Neural crest cell (in vitro differentiated cells): ENCODE measurements around the gene RBMS3. TPM values are rescaled to one million over a fixed set of nuclear protein-coding genes. Genes with fewer than 3 reads are reported as not detected.
A peak's percentile ranks its signal among the peaks of the same experiment; 100 is the strongest.
"Not testable (repeated sequence)": the region's sequence is repeated elsewhere in the genome, so short reads cannot be mapped to it uniquely, and the experiment has no call there.

ENCODE experiments used
- DNase-seq: peaks from one replicate; pipeline ENCODE4 v3.0.0; 2021; ENCODE audit warnings: low read depth, mixed read lengths, low spot score
- H3K27ac Mint-ChIP-seq: one replicate; pipeline ENCODE4 v1.8.0; 2021; ENCODE audit warnings: mild to moderate bottlenecking, mixed read lengths; ENCODE audit not compliant: unreplicated experiment
- H3K27me3 Mint-ChIP-seq: 2 replicates; pipeline ENCODE4 v1.8.0; 2021; ENCODE audit warnings: low read depth, mild to moderate bottlenecking, mixed read lengths
- H3K36me3 Mint-ChIP-seq: 2 replicates; pipeline ENCODE4 v1.8.0; 2021; ENCODE audit warnings: low read depth, mild to moderate bottlenecking, mixed read lengths
- H3K4me1 Mint-ChIP-seq: 2 replicates; pipeline ENCODE4 v1.8.0; 2021; ENCODE audit warnings: mixed read lengths
- H3K4me3 Mint-ChIP-seq: one replicate; pipeline ENCODE4 v1.8.0; 2021; ENCODE audit warnings: mild to moderate bottlenecking, mixed read lengths
- H3K9me3 Mint-ChIP-seq: 2 replicates; pipeline ENCODE4 v1.8.0; 2021; ENCODE audit warnings: mixed read lengths
- CTCF ChIP-seq: fragments of 200-600 bp; sonication (generic); conservative IDR thresholded peaks from 2 replicates; pipeline ENCODE4 v1.5.0; 2021; ENCODE audit warnings: antibody characterized with exemption, mild to moderate bottlenecking
- total RNA-seq: library from RNA; stranded (reverse); gene quantifications from 2 replicates; pipeline ENCODE4 v1.2.1, GENCODE V29; 2021

The RBMS3 gene
- total RNA-seq, 1 donor from 2014 or later: 35.4 TPM

- Mint-ChIP-seq H3K9me3 (peaks cover 3% of the 10 kb centered on the region), H3K4me3 (no peak overlapping the region), H3K27me3 (no peaks in the 10 kb centered on the region), H3K4me1 (peaks cover 6% of the 10 kb centered on the region), H3K36me3 (no peaks in the 10 kb centered on the region), H3K27ac (no peak overlapping the region)
- DNase-seq: no peak
- no peak for TF ChIP-seq CTCF
Observed at GRCh38 chr3:29318251-29318650, 37.4 kb downstream of the RBMS3 start.

- no peak for TF ChIP-seq CTCF
- H3K4me1 Mint-ChIP-seq: peaks cover 7% of the 10 kb centered on the region
Observed at GRCh38 chr3:29319262-29319661, 38.4 kb downstream of the RBMS3 start.

GRCh38 chr3:29319798-29320197 lies 38.9 kb downstream of the RBMS3 start:
- H3K9me3 Mint-ChIP-seq: peaks cover 3% of the 10 kb centered on the region
- H3K4me1 Mint-ChIP-seq: peaks cover 12% of the 10 kb centered on the region
- no peak for DNase-seq
- H3K27me3 Mint-ChIP-seq: no peaks in the 10 kb centered on the region
- TF ChIP-seq CTCF: no peak
- no peaks in the 10 kb centered on the region for H3K36me3 Mint-ChIP-seq
- no peak overlapping the region for H3K4me3 Mint-ChIP-seq
- H3K27ac Mint-ChIP-seq: no peak overlapping the region

More at GRCh38 chr3:29319262-29319661, 38.4 kb downstream of the RBMS3 start:
- H3K27ac Mint-ChIP-seq: no peak overlapping the region
- no peak for DNase-seq
- no peaks in the 10 kb centered on the region for H3K36me3 Mint-ChIP-seq
- peaks cover 3% of the 10 kb centered on the region for H3K9me3 Mint-ChIP-seq
- H3K27me3 Mint-ChIP-seq: no peaks in the 10 kb centered on the region
- H3K4me3 Mint-ChIP-seq: no peak overlapping the region

DNA sequence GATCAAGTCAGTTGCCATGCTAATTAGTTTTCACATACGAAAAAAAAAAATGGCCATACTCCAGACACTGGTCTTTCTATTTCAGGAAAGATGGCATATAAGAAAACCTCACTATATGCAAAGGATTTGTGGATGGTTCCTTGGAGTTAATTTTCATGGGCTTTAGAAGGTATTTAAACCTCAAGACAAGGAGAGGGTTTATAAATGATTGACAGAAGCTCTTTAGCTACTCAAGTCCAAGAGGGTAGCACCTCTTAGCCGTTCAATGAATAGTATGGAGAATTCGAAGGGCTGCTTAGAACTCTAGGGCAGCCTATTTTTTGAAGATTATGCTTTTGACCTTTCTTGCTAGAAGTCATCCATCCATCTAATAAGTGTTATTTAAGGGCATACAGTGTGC lies 41.7 kb downstream of the RBMS3 start:
- Mint-ChIP-seq H3K27ac (no peak overlapping the region), H3K4me1 (peaks cover 13% of the 10 kb centered on the region), H3K36me3 (no peaks in the 10 kb centered on the region), H3K4me3 (no peak overlapping the region), H3K27me3 (no peaks in the 10 kb centered on the region), H3K9me3 (peaks cover 3% of the 10 kb centered on the region)
- TF ChIP-seq CTCF: no peak
- no peak for DNase-seq

DNA sequence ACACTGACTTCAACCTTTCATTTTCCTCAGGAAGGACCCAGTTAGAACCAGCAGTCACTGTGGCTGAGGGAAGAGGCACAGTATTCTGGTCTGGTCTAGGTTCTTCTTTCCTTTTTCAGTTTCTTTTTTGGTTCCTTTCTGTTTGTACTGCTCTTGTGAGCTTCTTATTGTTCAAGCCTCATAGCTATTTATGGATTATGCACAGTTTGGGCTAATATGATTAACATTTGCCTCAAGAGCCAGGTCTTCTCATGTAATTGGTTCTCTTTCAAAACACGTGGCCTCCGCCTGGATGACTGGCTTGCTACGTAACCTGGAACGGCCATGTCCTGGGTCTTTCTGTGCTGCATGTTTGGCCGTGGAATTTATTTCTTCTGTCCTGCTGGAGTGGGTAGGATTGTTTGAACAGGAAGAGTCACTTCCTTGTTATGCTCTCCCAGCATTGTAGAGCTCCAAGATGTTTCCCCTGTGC lies 43.3 kb downstream of the RBMS3 start:
- no peak overlapping the region for H3K4me3 Mint-ChIP-seq
- peak overlapping the region; percentile 13 for H3K27ac Mint-ChIP-seq
- no peaks in the 10 kb centered on the region for H3K36me3 Mint-ChIP-seq
- H3K27me3 Mint-ChIP-seq: no peaks in the 10 kb centered on the region
- no peak for TF ChIP-seq CTCF
- H3K9me3 Mint-ChIP-seq: peaks cover 3% of the 10 kb centered on the region
- H3K4me1 Mint-ChIP-seq: peaks cover 13% of the 10 kb centered on the region
- no peak for DNase-seq

- not testable (repeated sequence) for H3K27me3 Mint-ChIP-seq, H3K4me3 Mint-ChIP-seq, DNase-seq, H3K9me3 Mint-ChIP-seq, H3K36me3 Mint-ChIP-seq, H3K27ac Mint-ChIP-seq
- H3K4me1 Mint-ChIP-seq: peaks cover 19% of the 10 kb centered on the region
Observed at GRCh38 chr3:29326540-29326939, 45.7 kb downstream of the RBMS3 start.
